ENCODE measurements around the gene UBE2QL1.

DNA sequence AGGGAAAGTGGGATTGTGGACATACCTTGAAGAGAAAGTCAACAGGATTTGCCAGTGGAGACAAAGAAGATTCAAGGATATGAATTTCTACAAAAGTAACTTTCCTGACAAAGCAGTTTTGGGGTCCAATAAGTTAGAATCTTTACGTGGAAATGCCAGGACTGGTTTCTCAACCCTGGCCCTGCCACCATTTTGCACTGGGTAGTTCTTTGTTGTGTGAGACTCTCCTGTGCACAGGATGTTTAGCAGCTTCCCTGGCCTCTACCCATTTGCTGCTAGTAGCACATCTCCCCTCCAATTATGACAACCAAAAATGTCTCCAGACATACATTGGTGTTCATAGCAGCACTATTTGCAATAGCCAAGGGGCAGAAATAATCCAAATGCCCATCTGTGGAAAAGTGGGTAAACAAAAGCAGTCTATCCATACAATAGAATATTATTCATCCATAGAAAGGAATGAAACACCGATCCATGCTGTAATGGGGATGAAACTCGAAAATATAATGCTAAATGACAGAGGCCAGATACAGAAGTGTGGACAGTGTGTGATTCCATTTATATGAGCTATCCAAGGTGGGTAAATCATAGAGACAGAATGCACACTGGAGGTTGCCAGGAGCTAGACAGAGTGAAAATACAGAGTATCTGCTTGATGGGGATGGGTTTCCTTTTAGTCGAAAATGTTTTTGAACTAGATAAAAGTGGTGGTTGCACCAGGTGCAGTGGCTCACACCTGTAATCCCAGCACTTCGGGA lies 92.8 kb downstream of the UBE2QL1 start:
- TF ChIP-seq, protein P1, sequence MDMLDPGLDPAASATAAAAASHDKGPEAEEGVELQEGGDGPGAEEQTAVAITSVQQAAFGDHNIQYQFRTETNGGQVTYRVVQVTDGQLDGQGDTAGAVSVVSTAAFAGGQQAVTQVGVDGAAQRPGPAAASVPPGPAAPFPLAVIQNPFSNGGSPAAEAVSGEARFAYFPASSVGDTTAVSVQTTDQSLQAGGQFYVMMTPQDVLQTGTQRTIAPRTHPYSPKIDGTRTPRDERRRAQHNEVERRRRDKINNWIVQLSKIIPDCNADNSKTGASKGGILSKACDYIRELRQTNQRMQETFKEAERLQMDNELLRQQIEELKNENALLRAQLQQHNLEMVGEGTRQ (IDR thresholded peaks at IDR 0.05; ENCODE audit: borderline replicate concordance, low read depth, low read length), result no peak
- TF ChIP-seq, protein P2, sequence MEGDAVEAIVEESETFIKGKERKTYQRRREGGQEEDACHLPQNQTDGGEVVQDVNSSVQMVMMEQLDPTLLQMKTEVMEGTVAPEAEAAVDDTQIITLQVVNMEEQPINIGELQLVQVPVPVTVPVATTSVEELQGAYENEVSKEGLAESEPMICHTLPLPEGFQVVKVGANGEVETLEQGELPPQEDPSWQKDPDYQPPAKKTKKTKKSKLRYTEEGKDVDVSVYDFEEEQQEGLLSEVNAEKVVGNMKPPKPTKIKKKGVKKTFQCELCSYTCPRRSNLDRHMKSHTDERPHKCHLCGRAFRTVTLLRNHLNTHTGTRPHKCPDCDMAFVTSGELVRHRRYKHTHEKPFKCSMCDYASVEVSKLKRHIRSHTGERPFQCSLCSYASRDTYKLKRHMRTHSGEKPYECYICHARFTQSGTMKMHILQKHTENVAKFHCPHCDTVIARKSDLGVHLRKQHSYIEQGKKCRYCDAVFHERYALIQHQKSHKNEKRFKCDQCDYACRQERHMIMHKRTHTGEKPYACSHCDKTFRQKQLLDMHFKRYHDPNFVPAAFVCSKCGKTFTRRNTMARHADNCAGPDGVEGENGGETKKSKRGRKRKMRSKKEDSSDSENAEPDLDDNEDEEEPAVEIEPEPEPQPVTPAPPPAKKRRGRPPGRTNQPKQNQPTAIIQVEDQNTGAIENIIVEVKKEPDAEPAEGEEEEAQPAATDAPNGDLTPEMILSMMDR (IDR thresholded peaks at IDR 0.05), result no peak
- TF ChIP-seq MAX (IDR thresholded peaks at IDR 0.05; ENCODE audit: low read depth) (no peak), NFIC (IDR thresholded peaks at IDR 0.05; ENCODE audit: borderline replicate concordance) (no peak), FOSL2 (IDR thresholded peaks at IDR 0.05; ENCODE audit: borderline replicate concordance, low read depth) (no peak), SMC3 (IDR thresholded peaks at IDR 0.05; ENCODE audit: low read depth, low read length) (no peak), EZH2phosphoT487 (IDR thresholded peaks at IDR 0.05; ENCODE audit: borderline replicate concordance, low read depth) (no peak), ZBTB33 (IDR thresholded peaks at IDR 0.05; ENCODE audit: borderline replicate concordance, low read depth) (no peak), GATA2 (CRISPR knock-in tag; IDR thresholded peaks at IDR 0.05) (no peak), RFX5 (IDR thresholded peaks at IDR 0.05; ENCODE audit: low read length) (no peak)
- TF ChIP-seq, protein P3, sequence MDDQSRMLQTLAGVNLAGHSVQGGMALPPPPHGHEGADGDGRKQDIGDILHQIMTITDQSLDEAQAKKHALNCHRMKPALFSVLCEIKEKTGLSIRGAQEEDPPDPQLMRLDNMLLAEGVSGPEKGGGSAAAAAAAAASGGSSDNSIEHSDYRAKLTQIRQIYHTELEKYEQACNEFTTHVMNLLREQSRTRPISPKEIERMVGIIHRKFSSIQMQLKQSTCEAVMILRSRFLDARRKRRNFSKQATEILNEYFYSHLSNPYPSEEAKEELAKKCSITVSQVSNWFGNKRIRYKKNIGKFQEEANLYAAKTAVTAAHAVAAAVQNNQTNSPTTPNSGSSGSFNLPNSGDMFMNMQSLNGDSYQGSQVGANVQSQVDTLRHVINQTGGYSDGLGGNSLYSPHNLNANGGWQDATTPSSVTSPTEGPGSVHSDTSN (IDR thresholded peaks at IDR 0.05), result no peak

Measured in SK-N-SH (cell line).